ENCODE measurements around the gene FOSL2.

DNA sequence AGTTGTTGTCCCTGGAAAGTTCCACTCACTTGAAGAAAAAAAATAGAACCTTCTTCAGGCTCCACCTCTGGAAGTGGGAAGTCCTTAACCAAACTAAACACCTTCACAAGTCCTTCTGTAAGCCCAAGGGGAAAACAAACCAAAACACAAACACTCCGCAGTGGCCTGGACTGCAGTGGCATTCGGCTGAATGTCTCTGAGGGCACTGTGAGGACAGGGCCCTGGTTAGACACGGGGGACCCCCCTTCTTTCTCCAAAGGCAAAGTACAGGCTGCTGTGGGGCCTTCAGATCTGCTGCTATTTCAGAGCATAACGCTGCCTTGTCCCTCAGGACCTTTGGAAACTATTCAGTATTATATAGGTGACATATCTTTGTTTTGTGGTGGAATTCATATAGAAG is 28.1 kb downstream of the FOSL2 start:
- TF ChIP-seq, protein P1, sequence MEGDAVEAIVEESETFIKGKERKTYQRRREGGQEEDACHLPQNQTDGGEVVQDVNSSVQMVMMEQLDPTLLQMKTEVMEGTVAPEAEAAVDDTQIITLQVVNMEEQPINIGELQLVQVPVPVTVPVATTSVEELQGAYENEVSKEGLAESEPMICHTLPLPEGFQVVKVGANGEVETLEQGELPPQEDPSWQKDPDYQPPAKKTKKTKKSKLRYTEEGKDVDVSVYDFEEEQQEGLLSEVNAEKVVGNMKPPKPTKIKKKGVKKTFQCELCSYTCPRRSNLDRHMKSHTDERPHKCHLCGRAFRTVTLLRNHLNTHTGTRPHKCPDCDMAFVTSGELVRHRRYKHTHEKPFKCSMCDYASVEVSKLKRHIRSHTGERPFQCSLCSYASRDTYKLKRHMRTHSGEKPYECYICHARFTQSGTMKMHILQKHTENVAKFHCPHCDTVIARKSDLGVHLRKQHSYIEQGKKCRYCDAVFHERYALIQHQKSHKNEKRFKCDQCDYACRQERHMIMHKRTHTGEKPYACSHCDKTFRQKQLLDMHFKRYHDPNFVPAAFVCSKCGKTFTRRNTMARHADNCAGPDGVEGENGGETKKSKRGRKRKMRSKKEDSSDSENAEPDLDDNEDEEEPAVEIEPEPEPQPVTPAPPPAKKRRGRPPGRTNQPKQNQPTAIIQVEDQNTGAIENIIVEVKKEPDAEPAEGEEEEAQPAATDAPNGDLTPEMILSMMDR (conservative IDR thresholded peaks at IDR 0.05; ENCODE audit: low read length), result no peak
- no peak for TF ChIP-seq EZH2phosphoT487 (IDR thresholded peaks at IDR 0.05; ENCODE audit: borderline replicate concordance, low read depth, low read length)
